ENCODE results near the gene NIFK. TPM values are rescaled to one million over a fixed set of nuclear protein-coding genes. Genes with fewer than 3 reads are reported as not detected.

The NIFK gene
- total RNA-seq: 10 to 100 TPM; 19.8 to 56.5 (median 28.5) TPM

GRCh38 chr2:121736462-121737336, at the start of gene NIFK:
TSS of gene NIFK (minus strand) at chr2:121736875. CDS start at chr2:121736850, 25 bp downstream.
- Histone ChIP-seq H3K27me3 (no peaks in the 10 kb centered on the region), H3K9me3 (no peaks in the 10 kb centered on the region), H3K4me3 (peak within 1 kb of the TSS; percentile 60 to 93 (median 89)), H3K36me3 (peaks cover 10 to 36% (median 32%) of the 10 kb centered on the region in 4 donors), H3K4me1 (peaks cover 13 to 27% (median 18%) of the 10 kb centered on the region in 4 donors), H3K27ac (replicated peaks in 1 of 4) (peak within 1 kb of the TSS; percentile 78 to 85 (median 83))
- peak; percentile 100 for DNase-seq (ENCODE audit: extremely low spot score)
- WGBS: 4% methylated on average over 17 of the region's 93 CpGs
- TF ChIP-seq POLR2A (IDR thresholded peaks at IDR 0.05; ENCODE audit: low read depth): no peak
- peak; percentile 79 to 85 for TF ChIP-seq POLR2AphosphoS5 (IDR thresholded peaks at IDR 0.05)
- TF ChIP-seq CTCF (IDR thresholded peaks at IDR 0.05): peak in 1 of 3 experiments; percentile 20
- intact Hi-C loops (cut with DNase I): no loop called here

- Histone ChIP-seq H3K27me3 (peaks cover 0 to 8% (median 0%) of the 10 kb centered on the region in 4 donors), H3K4me3 (no peak overlapping the region), H3K27ac (replicated peaks in 1 of 4) (no peak overlapping the region), H3K9me3 (peaks cover 0 to under 1% (median 0%) of the 10 kb centered on the region in 4 donors), H3K4me1 (no peaks in the 10 kb centered on the region), H3K36me3 (no peaks in the 10 kb centered on the region)
- TF ChIP-seq POLR2A (IDR thresholded peaks at IDR 0.05; ENCODE audit: low read depth): no peak
- TF ChIP-seq POLR2AphosphoS5 (IDR thresholded peaks at IDR 0.05): no peak
- no peak for TF ChIP-seq EP300 (IDR thresholded peaks at IDR 0.05)
- no peak for TF ChIP-seq CTCF (IDR thresholded peaks at IDR 0.05)
- WGBS: 64% methylated on average over 2 of the region's 2 CpGs
- intact Hi-C loops (cut with DNase I): no loop called here
- no peak for DNase-seq (ENCODE audit: extremely low spot score)
Observed at GRCh38 chr2:121783180-121783579, 46.5 kb upstream of the NIFK start.

GRCh38 chr2:121778741-121779487, 42.2 kb upstream of the NIFK start:
- H3K36me3 ChIP-seq: no peaks in the 10 kb centered on the region

GRCh38 chr2:121777699-121778058, 41.0 kb upstream of the NIFK start:
- Histone ChIP-seq H3K9me3 (no peaks in the 10 kb centered on the region), H3K4me3 (no peak overlapping the region), H3K4me1 (peaks cover 0 to 8% (median 0%) of the 10 kb centered on the region in 4 donors), H3K36me3 (peaks cover 0 to under 1% (median 0%) of the 10 kb centered on the region in 4 donors), H3K27ac (replicated peaks in 1 of 4) (no peak overlapping the region), H3K27me3 (no peaks in the 10 kb centered on the region)
- TF ChIP-seq POLR2A (IDR thresholded peaks at IDR 0.05; ENCODE audit: low read depth): no peak
- no peak for TF ChIP-seq CTCF (IDR thresholded peaks at IDR 0.05)
- no peak for TF ChIP-seq EP300 (IDR thresholded peaks at IDR 0.05)
- TF ChIP-seq POLR2AphosphoS5 (IDR thresholded peaks at IDR 0.05): no peak
- 87% methylated on average over 1 of the region's 1 CpG for WGBS
- intact Hi-C loops (cut with DNase I): no loop called here
- no peak for DNase-seq (ENCODE audit: extremely low spot score)

More at GRCh38 chr2:121778741-121779487, 42.2 kb upstream of the NIFK start:
- no peaks in the 10 kb centered on the region for H3K9me3 ChIP-seq
- no peaks in the 10 kb centered on the region for H3K27me3 ChIP-seq
- WGBS: 82% methylated on average over 7 of the region's 7 CpGs
- peaks cover 0 to 8% (median 0%) of the 10 kb centered on the region in 4 donors for H3K4me1 ChIP-seq
- no peak overlapping the region for H3K4me3 ChIP-seq
- H3K27ac ChIP-seq (replicated peaks in 1 of 4): no peak overlapping the region
- intact Hi-C loops (cut with DNase I): no loop called here
- DNase-seq (ENCODE audit: extremely low spot score): peak; percentile 80
- TF ChIP-seq POLR2A (IDR thresholded peaks at IDR 0.05; ENCODE audit: low read depth): no peak
- TF ChIP-seq CTCF (IDR thresholded peaks at IDR 0.05): no peak
- TF ChIP-seq EP300 (IDR thresholded peaks at IDR 0.05): no peak
